Stimulated activated CD4-positive, alpha-beta T cell treated with anti-CD3 and anti-CD28 coated beads, Interleukin-4, amount 100 ng/mL, for 1 hour (primary cell): ENCODE data around the gene NR1D1.
A peak's percentile ranks its signal among the peaks of the same experiment; 100 is the strongest.
"Not testable (repeated sequence)": the region's sequence is repeated elsewhere in the genome, so short reads cannot be mapped to it uniquely, and the experiment has no call there.

Source experiments
- DNase-seq: peaks from one replicate; pipeline ENCODE4 v3.0.0-alpha.2; 2020

Gene NR1D1

DNA sequence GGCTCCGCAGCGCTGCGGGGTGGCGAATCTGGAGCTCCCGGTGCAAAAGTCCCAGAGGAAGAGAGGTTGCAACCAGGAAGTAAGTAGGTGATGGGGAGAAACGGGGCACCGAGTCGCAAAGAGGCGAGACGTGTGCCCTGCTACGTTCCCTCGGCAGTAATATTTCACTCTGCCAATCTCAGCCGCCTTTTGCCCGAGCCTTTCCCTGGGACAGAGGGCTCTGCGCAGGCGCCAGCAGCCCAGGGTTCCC, at the start of gene NR1D1:
Gene NR1D1, minus strand, starts transcription at position 171 of the 250 bp plus-strand sequence. CDS start 495 bp downstream, outside the sequence.
- no peak for DNase-seq

DNA sequence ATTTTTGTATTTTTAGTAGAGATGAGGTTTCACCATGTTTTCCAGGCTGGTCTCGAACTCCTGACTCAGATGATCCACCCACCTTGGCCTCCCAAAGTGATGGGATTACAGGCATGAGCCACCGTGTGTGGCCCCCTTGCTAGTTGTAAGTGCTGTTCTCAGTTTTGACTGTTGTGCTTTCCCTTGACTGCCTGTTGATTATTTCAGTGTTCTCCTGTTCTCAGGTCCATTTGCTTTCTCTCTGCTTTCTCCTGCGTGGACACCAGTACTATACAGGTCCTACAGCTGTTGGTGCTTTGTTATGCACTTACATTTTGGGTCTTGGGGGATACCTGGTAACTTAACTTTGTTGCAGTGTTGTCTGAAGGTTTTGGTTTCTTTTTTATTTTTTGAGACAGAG, 48.1 kb upstream of the NR1D1 start:
- DNase-seq: no peak

DNA sequence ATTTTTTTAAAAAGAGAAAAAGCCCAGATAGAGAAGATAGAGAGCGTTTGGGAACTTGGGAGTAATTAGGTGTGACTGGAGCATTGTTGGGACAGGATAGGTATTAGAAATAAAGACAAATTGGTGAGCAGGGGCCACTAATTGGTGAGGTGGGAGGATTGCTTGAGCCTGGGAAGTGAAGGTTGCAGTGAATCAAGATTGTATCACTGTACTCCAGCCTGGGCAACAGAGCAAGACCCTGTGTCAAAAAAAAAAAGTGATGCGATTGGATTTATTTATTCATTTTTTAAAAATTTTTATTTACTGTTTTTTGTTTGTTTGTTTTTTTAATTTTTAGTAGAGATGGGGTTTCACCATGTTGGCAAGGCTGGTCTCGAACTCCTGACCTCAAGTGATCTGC, 45.1 kb upstream of the NR1D1 start:
- DNase-seq: no peak

DNA sequence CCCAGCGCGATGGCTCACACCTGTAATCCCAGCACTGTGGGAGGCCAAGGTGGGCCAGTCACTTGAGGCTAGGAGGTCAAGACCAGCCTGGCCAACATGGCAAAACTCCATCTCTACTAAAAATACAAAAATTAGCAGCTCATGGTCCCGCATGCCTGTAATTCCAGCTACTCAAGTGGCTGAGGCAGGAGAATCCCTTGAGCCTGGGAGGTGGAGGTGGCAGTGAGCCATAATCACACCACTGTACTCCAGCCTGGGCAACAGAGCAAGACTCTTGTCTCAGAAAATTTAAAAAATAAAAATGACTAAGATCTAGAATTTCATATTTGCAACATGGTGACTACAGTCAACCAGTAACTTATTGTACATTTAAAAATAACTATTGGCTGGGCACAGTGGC, 42.8 kb upstream of the NR1D1 start:
- DNase-seq: not testable (repeated sequence)

DNA sequence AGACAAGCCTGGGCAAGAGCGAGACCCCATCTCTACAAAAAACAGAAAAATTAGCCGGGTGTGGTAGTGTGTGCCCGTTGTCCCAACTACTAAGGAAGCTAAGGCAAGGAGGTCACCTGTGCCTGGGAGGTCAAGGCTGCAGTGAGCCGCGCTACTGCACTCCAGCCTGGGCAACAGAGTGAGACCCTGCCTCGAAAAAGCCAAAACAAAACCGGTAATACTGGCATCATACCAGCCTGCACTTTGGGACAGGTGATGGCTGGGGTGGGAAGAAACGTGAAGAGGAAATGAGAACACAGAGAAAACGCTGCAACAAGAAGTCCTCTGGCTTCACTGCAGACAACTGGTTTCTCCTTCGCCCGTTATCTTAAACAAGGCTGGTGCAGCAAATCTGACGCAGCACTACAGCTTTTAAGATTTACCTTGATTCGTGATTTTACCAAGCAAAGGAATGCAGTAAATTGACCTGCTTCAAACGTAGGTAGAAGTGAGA, 39.2 kb upstream of the NR1D1 start:
- DNase-seq: no peak

DNA sequence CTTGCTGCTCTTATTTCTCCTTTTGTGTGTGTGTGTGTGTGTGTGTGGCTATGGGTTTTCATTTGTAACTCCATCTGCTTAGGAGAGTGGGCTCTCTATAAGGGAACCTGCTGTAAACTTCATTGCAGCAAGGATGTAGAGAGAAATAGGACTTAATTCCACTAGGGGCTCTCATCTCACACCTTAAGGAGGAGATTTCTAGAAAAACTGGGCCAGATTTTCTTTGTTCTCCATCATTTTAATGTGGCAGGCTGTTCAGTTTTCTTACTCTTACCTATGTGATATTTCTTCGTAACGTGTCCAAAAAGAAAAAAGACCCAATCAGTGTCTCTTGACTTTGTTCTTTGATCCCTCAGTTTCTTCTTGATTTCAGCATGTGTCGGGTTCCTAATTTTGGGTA, 35.4 kb upstream of the NR1D1 start:
- DNase-seq: no peak

DNA sequence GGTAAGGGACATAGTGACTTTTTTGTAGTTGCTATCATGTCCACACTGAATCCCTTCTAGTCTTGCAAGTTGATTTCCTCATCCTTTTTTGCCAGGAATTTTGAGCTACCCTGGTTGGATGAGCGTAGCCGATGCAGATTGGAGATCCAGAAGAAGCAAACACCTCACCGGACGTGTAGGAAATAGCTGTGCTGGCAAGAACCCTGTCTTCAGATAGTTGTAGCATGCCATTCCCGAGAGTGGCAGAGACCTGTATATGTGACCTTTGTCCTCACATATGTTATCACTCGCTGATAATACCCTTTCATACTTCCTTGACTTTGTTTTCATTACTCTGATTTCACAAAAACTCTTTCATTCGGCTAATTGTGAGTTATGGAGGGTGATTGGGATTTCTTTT, 33.8 kb upstream of the NR1D1 start:
- no peak for DNase-seq

DNA sequence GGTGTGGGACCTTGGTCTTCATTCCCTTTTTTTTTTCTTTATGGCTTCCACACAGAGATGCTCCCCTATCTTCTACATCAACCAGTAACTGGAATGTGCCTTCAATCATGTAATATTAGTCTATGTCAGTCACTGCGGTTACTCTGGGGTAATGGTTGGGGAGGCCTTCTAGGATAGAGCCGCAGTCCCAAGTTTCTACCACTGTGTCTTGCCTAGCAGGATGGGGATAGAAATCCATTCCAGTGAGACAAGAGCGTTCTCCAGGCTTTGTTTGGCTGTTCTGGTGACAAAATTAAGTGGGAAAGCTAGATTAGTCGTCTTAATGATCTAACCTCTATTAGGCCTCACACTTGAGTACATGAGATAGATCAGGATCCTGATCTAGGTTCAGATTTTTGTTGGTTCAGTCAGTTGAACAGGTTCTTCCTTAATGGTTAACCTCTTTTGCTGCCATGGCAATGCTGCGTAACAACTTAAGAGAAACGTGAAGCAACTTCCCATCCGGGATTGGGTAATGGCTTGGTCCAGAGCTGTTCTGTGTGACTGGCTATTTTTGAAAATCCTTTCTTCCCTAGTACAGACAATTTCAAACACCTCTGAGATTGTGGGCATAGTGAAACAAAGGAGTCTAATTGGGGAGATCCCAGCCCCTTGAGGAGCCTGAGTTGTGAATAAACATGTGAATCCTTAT, 30.1 kb upstream of the NR1D1 start:
- no peak for DNase-seq

DNA sequence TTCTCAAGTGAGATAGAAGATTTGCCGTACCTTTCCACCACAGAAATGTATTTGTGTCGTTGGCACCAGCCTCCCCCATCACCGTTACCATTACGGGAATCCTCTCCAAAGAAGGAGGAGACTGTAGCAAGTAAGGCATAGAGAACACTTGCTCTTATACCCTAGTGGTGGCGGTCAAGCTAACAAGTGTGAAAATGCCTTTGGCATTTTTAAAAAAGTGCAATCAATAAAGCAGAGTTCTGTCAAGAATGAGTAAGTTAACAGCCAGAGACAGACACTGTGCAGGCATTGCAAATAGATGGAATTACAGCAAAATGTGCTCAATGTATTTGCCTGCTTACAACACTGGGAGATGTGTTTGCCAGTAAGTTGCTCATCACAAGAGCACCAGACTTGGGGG, 29.1 kb upstream of the NR1D1 start:
- DNase-seq: no peak

DNA sequence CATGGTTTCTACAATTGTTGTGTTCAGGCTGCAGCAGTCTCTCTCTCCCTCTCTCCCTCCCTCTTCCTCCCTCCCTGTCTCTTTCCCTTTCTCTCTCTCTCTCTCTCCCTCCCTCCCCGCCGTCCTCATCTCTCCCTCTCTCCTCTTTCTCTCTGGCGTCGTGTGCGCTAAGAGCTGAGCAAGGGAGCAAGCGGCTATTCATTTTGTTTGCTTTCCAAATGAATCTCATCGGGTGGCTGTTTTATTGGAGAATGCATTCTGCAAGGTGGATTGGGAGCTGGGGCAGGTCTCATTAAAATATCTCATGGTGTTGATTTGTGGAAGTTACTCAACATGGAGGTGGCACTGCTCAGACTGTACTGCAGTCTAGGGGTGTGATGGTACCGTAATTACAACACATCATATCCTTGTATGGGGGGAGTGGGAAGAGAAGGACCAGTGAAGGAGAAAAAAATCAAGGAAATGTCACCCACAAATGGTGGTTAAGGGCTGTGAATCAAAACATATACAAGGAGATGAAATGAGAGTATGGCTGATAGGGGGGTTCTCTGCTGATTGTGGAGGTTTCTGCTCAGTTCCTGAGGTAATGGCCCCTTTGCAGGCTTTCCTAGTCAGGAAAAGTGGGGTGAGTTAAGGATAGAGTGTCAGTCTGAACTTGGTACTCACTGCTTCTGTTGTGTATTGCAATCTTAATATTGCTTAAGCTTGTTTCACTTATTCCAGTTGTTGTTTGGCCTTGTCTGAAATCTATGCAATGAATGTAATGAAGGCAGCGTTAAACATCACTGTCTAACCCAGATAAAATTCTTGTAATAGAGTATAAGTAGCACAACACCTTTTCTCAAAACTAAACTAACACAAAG, 24.1 kb upstream of the NR1D1 start:
- no peak for DNase-seq

DNA sequence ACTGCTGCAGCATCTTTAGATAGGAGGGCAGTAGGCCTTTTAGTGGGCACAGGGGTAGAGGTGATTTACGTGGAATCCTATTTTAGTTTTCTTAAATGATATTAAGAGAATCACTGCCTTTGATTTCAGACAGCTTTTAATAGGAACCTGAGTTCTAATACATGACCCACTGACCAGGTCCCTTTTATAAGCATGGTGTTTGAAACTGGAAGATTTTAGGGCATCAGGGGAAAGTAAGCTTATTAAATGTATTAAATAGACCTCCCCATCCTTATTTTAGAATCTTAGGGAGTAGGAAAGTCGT, 23.4 kb upstream of the NR1D1 start:
- DNase-seq: no peak

DNA sequence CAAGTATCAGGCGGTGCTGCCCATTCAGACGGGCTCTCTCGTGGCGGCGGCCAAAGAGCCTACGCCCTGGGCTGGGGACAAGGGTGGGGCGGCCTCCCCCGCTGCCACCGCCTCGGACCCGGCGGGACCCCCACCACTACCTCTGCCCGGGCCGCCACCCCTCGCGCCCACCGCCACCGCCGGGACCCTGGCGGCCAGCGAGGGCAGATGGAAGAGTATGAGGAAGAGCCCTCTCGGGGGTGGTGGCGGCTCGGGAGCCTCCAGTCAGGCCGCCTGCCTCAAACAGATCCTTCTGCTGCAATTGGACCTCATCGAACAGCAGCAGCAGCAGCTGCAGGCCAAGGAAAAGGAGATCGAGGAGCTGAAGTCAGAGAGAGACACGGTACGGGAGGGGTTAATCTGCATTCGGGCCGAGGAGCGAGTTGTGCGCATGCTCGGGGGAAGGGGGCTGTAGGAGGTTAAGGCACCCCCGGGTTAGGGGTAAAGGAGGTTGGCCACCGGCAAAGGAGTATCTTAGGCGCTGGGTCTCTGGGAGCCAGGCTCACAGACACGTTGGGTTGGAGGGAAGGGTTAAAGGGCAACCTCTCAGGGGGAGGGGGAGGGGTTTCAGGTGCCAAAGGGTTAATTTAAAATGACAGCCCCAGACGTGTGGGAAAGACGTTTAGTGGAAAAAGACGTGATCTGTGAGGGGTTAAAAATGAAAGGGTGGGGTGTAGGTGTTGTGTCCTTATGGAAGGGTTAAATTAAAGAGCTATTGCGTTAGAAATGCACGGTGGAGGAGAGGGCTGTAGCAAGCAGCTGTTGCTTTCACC, 22.8 kb upstream of the NR1D1 start:
- DNase-seq: peak; percentile 63

DNA sequence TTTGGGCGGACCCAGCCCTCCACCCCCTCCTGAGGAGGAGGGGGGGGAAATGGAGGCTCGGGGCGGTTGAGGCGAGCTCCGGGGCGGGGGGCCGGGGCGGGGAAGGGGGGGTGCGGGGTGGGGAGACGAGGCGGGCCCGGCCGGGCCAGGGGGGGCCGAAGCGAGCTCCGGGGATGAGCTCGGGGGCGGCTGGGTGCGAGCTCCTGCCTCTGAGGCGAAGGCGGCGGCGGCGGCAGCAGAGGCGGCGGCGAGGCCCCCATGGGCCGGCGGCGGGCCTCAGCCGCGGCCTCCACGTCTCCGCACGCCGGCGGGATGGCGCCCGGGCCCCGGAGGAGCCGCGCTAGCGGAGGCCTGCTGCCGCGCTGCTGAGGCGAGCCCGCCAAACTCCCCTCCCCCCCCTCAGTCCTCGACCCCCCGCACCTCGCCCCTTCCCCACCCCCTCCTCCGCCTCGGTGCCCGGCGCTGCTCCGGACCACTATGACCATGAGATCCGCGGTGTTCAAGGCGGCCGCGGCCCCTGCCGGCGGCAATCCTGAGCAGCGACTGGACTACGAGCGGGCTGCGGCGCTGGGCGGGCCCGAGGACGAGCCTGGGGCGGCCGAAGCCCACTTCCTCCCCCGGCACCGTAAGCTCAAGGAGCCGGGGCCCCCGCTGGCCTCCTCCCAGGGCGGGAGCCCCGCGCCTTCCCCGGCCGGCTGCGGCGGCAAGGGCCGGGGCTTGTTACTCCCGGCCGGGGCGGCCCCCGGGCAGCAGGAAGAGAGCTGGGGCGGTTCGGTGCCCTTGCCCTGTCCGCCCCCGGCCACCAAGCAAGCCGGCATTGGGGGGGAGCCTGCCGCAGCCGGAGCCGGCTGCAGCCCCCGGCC, 22.0 kb upstream of the NR1D1 start:
- peak; percentile 52 for DNase-seq

DNA sequence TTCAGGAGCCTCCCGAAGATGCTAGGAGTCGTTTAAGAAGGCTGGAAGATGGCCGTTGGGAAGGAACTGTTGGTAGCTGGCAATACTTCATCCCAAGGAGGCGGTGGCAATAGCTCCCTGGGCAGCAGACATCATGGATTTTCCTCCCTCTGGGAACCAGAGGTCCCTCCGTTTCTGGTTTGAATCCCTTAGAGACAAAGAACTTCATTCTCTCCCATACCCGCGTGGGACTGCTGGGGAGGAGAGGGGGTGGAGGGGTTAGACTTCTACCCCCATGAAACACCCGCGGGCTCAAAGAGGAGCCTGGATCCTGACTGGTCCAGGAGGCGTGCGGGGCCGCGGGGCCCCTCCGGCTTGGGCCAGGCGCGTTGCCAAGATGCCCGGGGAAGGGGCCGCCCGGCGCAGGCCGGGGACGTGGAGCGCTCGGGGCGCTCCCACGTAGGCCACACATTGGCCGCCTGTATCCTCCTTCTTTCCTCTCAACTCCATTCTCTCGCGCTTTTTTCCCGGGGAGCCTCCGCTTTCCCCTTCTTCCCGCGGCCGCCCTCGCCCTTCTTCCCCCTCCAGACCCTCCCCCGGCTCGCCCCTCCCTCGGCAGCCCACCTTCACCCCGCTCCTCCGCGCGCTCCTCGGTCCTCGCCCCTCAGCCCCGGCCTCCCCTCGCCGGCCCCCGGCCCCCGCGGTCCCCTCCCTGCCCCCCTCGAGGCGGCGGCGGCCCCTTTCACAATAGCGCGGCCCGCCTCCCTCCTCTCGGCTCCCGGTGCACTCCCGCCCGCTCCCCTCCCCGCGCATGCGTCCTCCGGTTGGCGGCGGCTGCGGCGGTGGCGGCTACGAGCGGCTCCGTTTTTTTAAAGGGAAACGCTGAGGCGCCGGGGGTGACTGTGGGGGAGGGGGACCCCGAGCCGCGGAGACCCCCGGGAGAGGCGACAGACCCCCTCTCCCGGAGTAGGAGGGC, 21.1 kb upstream of the NR1D1 start, which contains the start of gene MSL1:
Gene MSL1, plus strand, starts transcription at position 791 of the 955 bp plus-strand sequence. CDS start 642 bp downstream, outside the sequence.
- peak; percentile 88 for DNase-seq

DNA sequence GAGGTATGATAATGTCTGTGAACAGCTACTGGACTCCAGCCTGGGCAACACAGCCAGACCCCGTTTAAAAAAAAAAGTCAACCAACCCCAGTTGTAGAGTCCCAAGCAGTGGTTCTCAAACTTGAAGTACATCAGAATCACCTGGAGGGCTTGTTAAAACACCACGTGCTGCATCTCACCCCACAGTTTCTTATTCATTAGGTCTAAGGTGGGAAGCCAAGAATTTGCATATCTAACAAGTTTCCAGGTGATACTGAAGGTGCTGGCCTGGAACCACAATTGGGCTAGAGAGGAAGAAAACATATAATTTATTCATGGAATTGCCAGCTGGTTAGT, 14.7 kb upstream of the NR1D1 start:
- no peak for DNase-seq

DNA sequence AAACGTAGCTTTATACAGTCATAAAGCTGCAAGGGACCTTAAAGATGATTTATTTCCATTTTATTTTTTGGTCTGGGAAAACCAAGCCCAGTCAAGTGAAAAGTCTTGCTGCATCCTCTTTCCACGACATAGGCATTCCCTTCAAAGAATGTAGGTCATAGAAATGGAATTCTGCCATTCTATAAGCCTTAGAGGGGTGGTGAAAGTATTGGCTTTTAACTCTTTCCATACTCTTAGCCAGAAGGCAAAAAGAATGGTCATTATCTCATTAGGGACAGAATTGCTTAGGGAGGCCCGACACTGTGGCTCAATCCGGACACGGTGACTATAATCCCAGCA, 13.5 kb upstream of the NR1D1 start:
- DNase-seq: no peak

DNA sequence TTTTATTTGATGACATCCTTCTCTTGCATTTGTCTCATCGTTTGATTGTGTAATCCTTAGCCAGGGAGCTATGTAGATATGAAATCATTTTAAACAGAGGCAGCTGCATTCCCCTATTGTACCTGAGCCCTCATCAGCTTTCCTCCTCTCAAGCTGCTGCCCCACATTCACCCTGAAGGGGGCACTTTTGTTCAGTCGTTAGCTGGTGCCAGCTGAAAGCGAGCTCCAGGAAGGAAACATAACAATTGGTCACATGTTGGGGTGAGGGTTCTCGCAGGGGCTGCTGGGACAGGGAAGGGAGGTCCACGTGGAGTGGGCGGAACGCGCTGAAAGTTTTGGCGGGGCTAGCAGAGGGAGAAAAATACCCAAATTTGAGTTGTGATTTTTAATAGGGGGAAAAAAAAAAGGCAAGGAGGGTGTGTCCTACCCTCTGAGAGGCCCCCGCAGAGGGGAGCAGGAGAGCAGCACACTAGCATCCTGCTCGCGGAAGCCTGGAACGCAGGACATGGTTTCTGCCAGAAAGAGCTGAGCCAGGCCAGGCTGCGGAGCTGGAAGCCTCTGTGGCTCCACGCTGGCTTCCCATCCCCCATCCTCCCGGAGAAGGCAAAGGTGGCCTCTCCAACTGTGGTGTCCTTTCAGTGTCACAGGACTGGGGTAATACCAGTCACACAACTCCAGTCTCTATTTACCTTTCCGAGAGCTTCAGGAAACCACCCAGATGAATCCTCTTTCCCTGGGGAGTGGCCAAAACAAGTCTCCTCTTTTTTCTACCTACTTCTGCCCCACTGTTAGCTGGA, 12.9 kb upstream of the NR1D1 start:
- DNase-seq: peak; percentile 90

DNA sequence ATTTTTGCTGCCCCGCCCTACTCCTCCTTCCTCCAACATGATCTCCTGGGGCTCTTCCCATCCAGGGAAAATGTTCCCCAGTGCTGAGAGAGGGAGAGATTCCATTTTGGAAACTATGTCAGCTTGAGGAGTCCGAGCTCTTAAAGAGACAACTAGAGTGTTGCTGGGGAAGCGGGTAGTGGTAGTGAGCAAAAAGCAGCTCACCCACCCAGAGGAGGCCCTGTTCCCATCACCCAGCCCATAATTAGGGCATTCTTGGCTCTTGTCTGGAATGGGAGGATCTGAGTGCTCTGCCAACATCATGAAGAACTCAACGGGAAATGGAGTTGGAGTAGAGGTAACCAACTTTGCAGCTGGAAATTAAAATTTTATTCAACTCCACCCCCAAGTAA, 12.3 kb upstream of the NR1D1 start:
- DNase-seq: no peak

DNA sequence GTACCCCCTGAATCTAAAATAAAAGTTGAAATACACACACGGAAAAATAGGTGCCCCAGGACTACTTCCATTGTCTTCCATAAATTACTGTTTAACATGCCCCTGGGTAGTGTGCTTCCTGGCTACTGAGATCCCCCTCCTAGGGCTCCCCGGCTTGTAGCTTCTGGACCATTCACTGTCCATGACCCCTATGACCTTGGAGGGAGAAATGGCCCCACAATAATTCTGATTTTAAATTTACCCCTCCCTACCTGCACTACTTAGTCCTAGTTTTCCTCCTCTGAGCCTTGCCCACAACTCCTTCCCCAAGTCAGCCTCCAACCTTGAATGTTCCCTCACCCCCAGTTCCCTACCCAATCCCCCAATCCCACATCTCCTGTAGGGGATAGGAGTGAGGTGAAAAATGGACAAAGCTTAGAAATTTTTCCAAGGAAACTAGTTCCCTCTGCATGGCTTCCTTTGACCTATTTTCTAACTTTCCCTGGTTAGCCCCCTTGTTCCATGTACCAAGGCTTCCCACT, 11.9 kb upstream of the NR1D1 start:
- DNase-seq: no peak
